SK-N-SH treated with all-trans-retinoic acid at 6 μM for 48 hours (cell line): Measurements from ENCODE around the gene C6orf136.

Experiments used
- ATAC-seq: fragments of 200-7000 bp; cut with Tn5 transposase; 3 replicates; pipeline ENCODE4 v1.9.1; 2020; ENCODE audit warnings: mild to moderate bottlenecking, moderate library complexity
- ARNTL ChIP-seq: fragments of 450-650 bp; formaldehyde crosslinking; IDR thresholded peaks from 2 replicates; pipeline ENCODE4 v1.5.0; 2020; ENCODE audit warnings: low read depth, mild to moderate bottlenecking, moderate library complexity, borderline replicate concordance
- BACH2 ChIP-seq: fragments of 250-450 bp; sonication (Bioruptor Pico); IDR thresholded peaks from 2 replicates; pipeline ENCODE4 v1.9.0; 2021; ENCODE audit warnings: mild to moderate bottlenecking, borderline replicate concordance
- ESRRG ChIP-seq: fragments of 250-450 bp; sonication (Bioruptor Pico); IDR thresholded peaks from 2 replicates; pipeline ENCODE4 v1.6.1; 2021; ENCODE audit warnings: mild to moderate bottlenecking
- ISL1 ChIP-seq: fragments of 250-450 bp; sonication (Bioruptor Pico); IDR thresholded peaks from 2 replicates; pipeline ENCODE4 v2.1.2; 2022; ENCODE audit warnings: mild to moderate bottlenecking, moderate library complexity
- OSR1 ChIP-seq: fragments of 250-450 bp; sonication (Bioruptor Pico); IDR thresholded peaks from 2 replicates; pipeline ENCODE4 v1.8.0; 2022; ENCODE audit warnings: moderate library complexity, mild to moderate bottlenecking, inconsistent platforms
- PPARA ChIP-seq: fragments of 250-450 bp; sonication (Bioruptor Pico); IDR thresholded peaks from 2 replicates; pipeline ENCODE4 v1.5.0; 2020; ENCODE audit warnings: mild to moderate bottlenecking, borderline replicate concordance
- RARB ChIP-seq: fragments of 250-450 bp; sonication (Bioruptor Pico); IDR thresholded peaks from 2 replicates; pipeline ENCODE4 v1.8.0; 2021; ENCODE audit warnings: mild to moderate bottlenecking, moderate library complexity
- TCF4 ChIP-seq: fragments of 250-450 bp; sonication (Bioruptor Pico); IDR thresholded peaks from 2 replicates; pipeline ENCODE4 v1.8.0; 2021; ENCODE audit warnings: mild to moderate bottlenecking, moderate library complexity, borderline replicate concordance
- TOX ChIP-seq: fragments of 250-450 bp; sonication (Bioruptor Pico); IDR thresholded peaks from 2 replicates; pipeline ENCODE4 v1.8.0; 2021; ENCODE audit warnings: mild to moderate bottlenecking, moderate library complexity, borderline replicate concordance
- ZC3H10 ChIP-seq: fragments of 250-450 bp; sonication (Bioruptor Pico); IDR thresholded peaks from 2 replicates; pipeline ENCODE4 v1.5.1; 2021; ENCODE audit warnings: mild to moderate bottlenecking, moderate library complexity
- ZFP3 ChIP-seq: fragments of 250-450 bp; sonication (Bioruptor Pico); IDR thresholded peaks from 2 replicates; pipeline ENCODE4 v1.5.0; 2020; ENCODE audit warnings: mild to moderate bottlenecking, moderate library complexity
- ZFP30 ChIP-seq: fragments of 450-650 bp; formaldehyde crosslinking; IDR thresholded peaks from 2 replicates; pipeline ENCODE4 v1.5.0; 2022; ENCODE audit warnings: mild to moderate bottlenecking, moderate library complexity
- ZNF565 ChIP-seq: fragments of 450-650 bp; formaldehyde crosslinking; conservative IDR thresholded peaks from 2 replicates; pipeline ENCODE4 v1.5.0; 2020; ENCODE audit warnings: low read depth, mild to moderate bottlenecking, moderate library complexity
- ZNF70 ChIP-seq: fragments of 450-650 bp; formaldehyde crosslinking; IDR thresholded peaks from 2 replicates; pipeline ENCODE4 v1.5.0; 2020; ENCODE audit warnings: mild to moderate bottlenecking, moderate library complexity
- TF ChIP-seq, protein P1 (sequence below): fragments of 250-450 bp; sonication (Bioruptor Pico); IDR thresholded peaks from 2 replicates; pipeline ENCODE4 v1.5.1; 2020; ENCODE audit warnings: low read depth, mild to moderate bottlenecking, moderate library complexity
- TF ChIP-seq, protein P2 (sequence below): fragments of 250-450 bp; sonication (Bioruptor Pico); IDR thresholded peaks from 2 replicates; pipeline ENCODE4 v1.8.0; 2020; ENCODE audit warnings: mild to moderate bottlenecking, moderate library complexity, borderline replicate concordance
- TF ChIP-seq, protein P3 (sequence below): fragments of 250-450 bp; sonication (Bioruptor Pico); IDR thresholded peaks from 2 replicates; pipeline ENCODE4 v1.5.1; 2021; ENCODE audit warnings: mild to moderate bottlenecking, moderate library complexity
- TF ChIP-seq, protein P4 (sequence below): fragments of 250-450 bp; sonication (Bioruptor Pico); IDR thresholded peaks from 2 replicates; pipeline ENCODE4 v1.8.0; 2021; ENCODE audit warnings: low read depth, mild to moderate bottlenecking, moderate library complexity, borderline replicate concordance

Gene C6orf136

DNA sequence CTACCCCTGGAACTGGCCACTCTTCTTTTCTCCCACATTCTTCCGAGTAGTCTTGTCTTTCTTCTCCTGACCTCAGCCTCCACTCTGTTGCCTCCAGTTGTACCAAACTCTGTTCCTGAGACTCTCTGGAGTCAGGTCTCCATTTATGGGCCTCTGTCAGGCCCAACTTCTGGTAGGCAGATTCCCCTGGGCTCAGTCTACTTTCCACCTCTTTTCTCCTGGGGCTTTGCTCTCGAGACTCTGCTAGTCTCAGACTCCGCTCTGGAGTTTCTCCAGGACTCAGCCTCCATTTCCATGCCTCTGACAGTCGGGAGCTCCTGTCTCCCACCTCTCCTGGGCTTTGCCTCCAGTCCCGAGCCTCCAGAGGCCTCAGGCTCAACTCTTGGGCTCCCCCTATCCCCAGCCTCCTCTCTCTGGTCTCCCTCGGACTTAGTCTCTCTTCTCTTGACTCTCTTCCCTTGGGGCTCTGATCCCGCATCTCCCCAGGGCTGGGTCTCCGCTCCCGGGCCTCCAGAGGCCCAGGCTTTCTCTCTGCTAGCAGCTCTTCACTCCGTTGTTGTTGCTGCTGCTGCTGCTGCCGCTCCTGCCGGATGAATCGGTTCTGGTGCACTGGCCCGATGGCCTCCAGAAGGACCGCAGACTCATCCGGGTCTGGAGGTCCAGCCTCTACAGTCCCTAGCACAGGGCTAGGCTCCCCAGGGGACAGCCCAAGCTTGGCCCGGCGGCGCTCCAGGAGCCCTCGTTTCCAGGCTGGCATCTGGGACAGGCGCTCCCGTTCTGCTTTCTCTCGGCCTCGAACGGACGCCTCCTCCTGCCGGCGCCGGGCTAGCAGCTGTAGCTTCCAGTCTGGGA lies 38.5 kb downstream of the C6orf136 start (continued):
- TF ChIP-seq, protein P1, sequence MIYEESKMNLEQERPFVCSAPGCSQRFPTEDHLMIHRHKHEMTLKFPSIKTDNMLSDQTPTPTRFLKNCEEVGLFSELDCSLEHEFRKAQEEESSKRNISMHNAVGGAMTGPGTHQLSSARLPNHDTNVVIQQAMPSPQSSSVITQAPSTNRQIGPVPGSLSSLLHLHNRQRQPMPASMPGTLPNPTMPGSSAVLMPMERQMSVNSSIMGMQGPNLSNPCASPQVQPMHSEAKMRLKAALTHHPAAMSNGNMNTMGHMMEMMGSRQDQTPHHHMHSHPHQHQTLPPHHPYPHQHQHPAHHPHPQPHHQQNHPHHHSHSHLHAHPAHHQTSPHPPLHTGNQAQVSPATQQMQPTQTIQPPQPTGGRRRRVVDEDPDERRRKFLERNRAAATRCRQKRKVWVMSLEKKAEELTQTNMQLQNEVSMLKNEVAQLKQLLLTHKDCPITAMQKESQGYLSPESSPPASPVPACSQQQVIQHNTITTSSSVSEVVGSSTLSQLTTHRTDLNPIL (CRISPR knock-in tag): no peak
- TF ChIP-seq, protein P2, sequence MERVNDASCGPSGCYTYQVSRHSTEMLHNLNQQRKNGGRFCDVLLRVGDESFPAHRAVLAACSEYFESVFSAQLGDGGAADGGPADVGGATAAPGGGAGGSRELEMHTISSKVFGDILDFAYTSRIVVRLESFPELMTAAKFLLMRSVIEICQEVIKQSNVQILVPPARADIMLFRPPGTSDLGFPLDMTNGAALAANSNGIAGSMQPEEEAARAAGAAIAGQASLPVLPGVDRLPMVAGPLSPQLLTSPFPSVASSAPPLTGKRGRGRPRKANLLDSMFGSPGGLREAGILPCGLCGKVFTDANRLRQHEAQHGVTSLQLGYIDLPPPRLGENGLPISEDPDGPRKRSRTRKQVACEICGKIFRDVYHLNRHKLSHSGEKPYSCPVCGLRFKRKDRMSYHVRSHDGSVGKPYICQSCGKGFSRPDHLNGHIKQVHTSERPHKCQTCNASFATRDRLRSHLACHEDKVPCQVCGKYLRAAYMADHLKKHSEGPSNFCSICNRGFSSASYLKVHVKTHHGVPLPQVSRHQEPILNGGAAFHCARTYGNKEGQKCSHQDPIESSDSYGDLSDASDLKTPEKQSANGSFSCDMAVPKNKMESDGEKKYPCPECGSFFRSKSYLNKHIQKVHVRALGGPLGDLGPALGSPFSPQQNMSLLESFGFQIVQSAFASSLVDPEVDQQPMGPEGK: no peak
- no peak for TF ChIP-seq ZNF70 (CRISPR knock-in tag)
- no peak for TF ChIP-seq ZC3H10
- no peak for TF ChIP-seq ESRRG
- TF ChIP-seq ZFP3 (CRISPR knock-in tag): no peak
- no peak for TF ChIP-seq BACH2 (CRISPR knock-in tag)
- no peak for TF ChIP-seq RARB (CRISPR knock-in tag)

DNA sequence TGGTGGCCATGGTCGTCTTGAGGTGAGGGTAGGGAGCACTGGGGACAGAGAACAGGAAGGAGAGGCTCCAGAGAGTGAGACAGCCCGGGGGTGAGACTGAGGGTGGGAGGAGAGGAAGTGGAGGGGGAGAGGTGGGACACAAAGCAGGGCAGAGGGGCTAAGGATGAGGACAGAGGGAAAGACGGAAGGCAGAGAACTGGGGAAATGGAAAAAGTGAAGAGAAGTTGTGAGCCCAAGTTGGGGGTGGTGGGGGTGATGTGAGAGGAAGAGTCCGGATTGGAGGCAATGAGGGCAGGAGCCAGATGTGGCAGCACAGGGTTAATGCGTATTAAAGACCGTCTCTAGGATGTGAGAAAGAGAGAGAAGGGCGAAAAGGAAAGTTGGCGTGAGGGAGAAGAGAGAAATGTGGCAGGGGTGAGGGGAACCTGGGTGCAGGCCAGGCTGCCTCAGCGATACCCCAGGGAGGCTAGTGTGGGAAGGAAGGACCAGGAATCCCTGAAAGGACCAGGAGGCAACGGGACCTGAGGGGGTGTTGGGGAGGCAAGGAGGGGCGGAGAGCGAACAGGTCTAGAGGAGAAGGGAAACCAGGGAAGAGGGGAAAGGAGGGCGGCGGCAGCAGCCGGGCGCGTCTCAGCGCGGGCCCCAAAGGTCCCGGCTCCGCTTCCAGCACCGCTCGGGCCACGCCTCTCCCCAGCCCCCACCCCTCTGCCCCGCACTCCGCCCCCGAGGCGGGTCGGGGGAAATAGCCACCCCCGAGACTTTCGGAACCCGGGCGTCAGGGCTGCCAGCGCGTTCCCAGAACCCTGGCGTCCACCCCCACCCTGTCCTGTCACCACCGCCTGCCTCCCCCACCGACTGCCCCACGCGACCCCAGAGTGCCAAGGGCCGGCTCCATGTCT lies 39.3 kb downstream of the C6orf136 start, which contains the start of gene PPP1R18:
Gene PPP1R18 (minus strand): TSS at position 637 of the 899 bp plus-strand sequence. CDS start 627 bp downstream, at position 10.
- ATAC-seq: peak; percentile 44
- TF ChIP-seq TOX: no peak
- TF ChIP-seq ZFP30: peak; percentile 64; the same call in 1 of the 2 replicates

DNA sequence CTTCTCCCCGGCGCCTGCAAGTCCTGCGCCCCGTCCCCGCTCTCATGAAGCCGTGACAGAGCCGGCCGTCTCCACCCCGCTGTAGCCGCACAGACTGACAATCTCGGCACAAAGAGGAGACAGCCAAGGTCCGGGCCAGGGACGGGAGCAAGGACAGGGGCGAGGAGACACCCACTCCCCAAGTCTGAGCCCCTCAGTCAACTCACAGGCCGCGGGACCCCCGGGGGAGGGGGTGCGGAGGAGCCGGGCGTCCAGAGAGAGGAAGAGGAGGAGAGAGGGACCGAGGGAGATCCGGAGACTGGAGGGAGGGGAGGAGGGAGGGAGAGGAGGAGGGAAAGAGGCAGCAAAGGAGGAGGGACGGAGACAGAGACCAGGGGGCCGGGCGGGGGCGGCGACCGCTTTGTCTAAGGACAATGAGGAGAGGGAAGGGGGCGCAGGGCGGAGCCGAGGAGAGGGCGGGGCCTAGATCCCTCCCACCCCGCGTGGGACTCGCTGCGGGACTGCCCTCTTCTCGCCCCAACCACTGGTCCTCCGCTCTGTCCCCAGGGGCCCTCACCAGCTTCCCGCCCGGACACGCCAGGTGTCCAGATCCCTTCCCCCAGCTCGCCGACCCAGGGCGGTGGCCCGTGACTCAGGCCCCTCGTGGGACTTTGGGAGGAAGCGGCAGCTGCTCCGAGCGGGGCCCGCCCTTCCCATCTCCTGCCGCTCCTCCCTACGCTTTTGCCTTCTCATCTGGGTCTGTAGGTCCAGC lies 40.1 kb downstream of the C6orf136 start:
- ATAC-seq: peak; percentile 64
- TF ChIP-seq, protein P3, sequence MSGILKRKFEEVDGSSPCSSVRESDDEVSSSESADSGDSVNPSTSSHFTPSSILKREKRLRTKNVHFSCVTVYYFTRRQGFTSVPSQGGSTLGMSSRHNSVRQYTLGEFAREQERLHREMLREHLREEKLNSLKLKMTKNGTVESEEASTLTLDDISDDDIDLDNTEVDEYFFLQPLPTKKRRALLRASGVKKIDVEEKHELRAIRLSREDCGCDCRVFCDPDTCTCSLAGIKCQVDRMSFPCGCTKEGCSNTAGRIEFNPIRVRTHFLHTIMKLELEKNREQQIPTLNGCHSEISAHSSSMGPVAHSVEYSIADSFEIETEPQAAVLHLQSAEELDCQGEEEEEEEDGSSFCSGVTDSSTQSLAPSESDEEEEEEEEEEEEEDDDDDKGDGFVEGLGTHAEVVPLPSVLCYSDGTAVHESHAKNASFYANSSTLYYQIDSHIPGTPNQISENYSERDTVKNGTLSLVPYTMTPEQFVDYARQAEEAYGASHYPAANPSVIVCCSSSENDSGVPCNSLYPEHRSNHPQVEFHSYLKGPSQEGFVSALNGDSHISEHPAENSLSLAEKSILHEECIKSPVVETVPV (CRISPR knock-in tag): no peak
- TF ChIP-seq RARB (CRISPR knock-in tag) (no peak), OSR1 (CRISPR knock-in tag) (no peak), ARNTL (CRISPR knock-in tag) (no peak), ZNF565 (CRISPR knock-in tag) (no peak), ISL1 (CRISPR knock-in tag) (no peak), ZC3H10 (no peak), ESRRG (no peak), TCF4 (CRISPR knock-in tag) (no peak), ZFP3 (CRISPR knock-in tag) (no peak), ZFP30 (no peak), TOX (no peak), PPARA (no peak), BACH2 (CRISPR knock-in tag) (no peak), ZNF70 (CRISPR knock-in tag) (no peak)
- TF ChIP-seq, protein P1 (CRISPR knock-in tag): no peak
- TF ChIP-seq, protein P2: no peak
- TF ChIP-seq, protein P4, sequence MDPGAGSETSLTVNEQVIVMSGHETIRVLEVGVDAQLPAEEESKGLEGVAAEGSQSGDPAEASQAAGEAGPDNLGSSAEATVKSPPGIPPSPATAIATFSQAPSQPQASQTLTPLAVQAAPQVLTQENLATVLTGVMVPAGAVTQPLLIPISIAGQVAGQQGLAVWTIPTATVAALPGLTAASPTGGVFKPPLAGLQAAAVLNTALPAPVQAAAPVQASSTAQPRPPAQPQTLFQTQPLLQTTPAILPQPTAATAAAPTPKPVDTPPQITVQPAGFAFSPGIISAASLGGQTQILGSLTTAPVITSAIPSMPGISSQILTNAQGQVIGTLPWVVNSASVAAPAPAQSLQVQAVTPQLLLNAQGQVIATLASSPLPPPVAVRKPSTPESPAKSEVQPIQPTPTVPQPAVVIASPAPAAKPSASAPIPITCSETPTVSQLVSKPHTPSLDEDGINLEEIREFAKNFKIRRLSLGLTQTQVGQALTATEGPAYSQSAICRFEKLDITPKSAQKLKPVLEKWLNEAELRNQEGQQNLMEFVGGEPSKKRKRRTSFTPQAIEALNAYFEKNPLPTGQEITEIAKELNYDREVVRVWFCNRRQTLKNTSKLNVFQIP (CRISPR knock-in tag): no peak
